ENCODE results near the gene ABHD14A. TPM values are rescaled to one million over a fixed set of nuclear protein-coding genes. Genes with fewer than 3 reads are reported as not detected.

ABHD14A gene
- total and polyA plus RNA-seq, 8 donors: 7.0 to 20.8 (median 15.4) TPM; not detected in 2

- Histone ChIP-seq H3K4me1 (peaks cover 21 to 70% (median 50%) of the 10 kb centered on the region in 4 donors), H3K27me3 (no peaks in the 10 kb centered on the region), H3K4me3 (peak overlapping the region; percentile 61 to 75 (median 65)), H3K36me3 (peaks cover 0 to 7% (median 2%) of the 10 kb centered on the region in 4 donors), H3K9me3 (no peaks in the 10 kb centered on the region), H3K27ac (peak overlapping the region; percentile 88 to 97 (median 95))
- intact Hi-C loops (cut with DNase I; ENCODE audit: low total_unique reads): no loop called here
- DNase-seq: peak in 1 of 2 donors; percentile 63
- TF ChIP-seq POLR2AphosphoS5 (IDR thresholded peaks at IDR 0.05) (no peak), CTCF (IDR thresholded peaks at IDR 0.05) (peak in 1 of 7 experiments; percentile 25)
- WGBS, 5 donors: 5 to 15% (median 13%) methylated on average over 20 to 30 of the region's 30 CpGs
Measured at GRCh38 chr3:51974277-51974962, 444 bp upstream of the ABHD14A start.

- intact Hi-C loops (cut with DNase I; ENCODE audit: low total_unique reads): no loop called here
- Histone ChIP-seq H3K4me1 (peaks cover 21 to 63% (median 43%) of the 10 kb centered on the region in 4 donors), H3K4me3 (peak overlapping the region; percentile 61 to 75 (median 65)), H3K36me3 (peaks cover 0 to 16% (median 4%) of the 10 kb centered on the region in 4 donors), H3K27ac (peak overlapping the region; percentile 88 to 97 (median 95)), H3K27me3 (no peaks in the 10 kb centered on the region), H3K9me3 (no peaks in the 10 kb centered on the region)
- DNase-seq: peak; percentile 62 to 91
- WGBS, 5 donors: 32 to 50% (median 34%) methylated on average over 27 to 46 of the region's 46 CpGs
- TF ChIP-seq POLR2A (IDR thresholded peaks at IDR 0.05): no peak
- peak in 1 of 7 experiments; percentile 18 for TF ChIP-seq CTCF (IDR thresholded peaks at IDR 0.05)
Measured at GRCh38 chr3:51975852-51976549, 1.1 kb downstream of the ABHD14A start.

GRCh38 chr3:51977446-51978142 is 2.7 kb downstream of the ABHD14A start:
- no peak overlapping the region for H3K4me3 ChIP-seq
- peaks cover 0 to 9% (median 2%) of the 10 kb centered on the region in 4 donors for H3K36me3 ChIP-seq
- H3K27me3 ChIP-seq: no peaks in the 10 kb centered on the region
- no peak for TF ChIP-seq POLR2AphosphoS5 (IDR thresholded peaks at IDR 0.05)
- no peak for TF ChIP-seq POLR2A (IDR thresholded peaks at IDR 0.05)
- no peak for TF ChIP-seq EP300 (IDR thresholded peaks at IDR 0.05)
- TF ChIP-seq CTCF (IDR thresholded peaks at IDR 0.05): no peak
- H3K9me3 ChIP-seq: no peaks in the 10 kb centered on the region
- H3K27ac ChIP-seq: no peak overlapping the region
- WGBS, 5 donors: 74 to 90% (median 87%) methylated on average over 6 to 9 of the region's 9 CpGs
- H3K4me1 ChIP-seq: peaks cover 29 to 63% (median 41%) of the 10 kb centered on the region in 4 donors
- intact Hi-C loops (cut with DNase I; ENCODE audit: low total_unique reads): no loop called here
- DNase-seq: no peak

- H3K27ac ChIP-seq: no peak overlapping the region
- WGBS, 5 donors: 62 to 100% (median 79%) methylated on average over 1 to 4 of the region's 4 CpGs
Measured at GRCh38 chr3:51978143-51978502, 3.3 kb downstream of the ABHD14A start.

More at GRCh38 chr3:51978143-51978502, 3.3 kb downstream of the ABHD14A start:
- TF ChIP-seq POLR2AphosphoS5 (IDR thresholded peaks at IDR 0.05) (no peak), CTCF (IDR thresholded peaks at IDR 0.05) (no peak), EP300 (IDR thresholded peaks at IDR 0.05) (no peak), POLR2A (IDR thresholded peaks at IDR 0.05) (no peak)
- Histone ChIP-seq H3K4me3 (no peak overlapping the region), H3K27me3 (no peaks in the 10 kb centered on the region), H3K4me1 (peaks cover 33 to 61% (median 41%) of the 10 kb centered on the region in 4 donors), H3K9me3 (no peaks in the 10 kb centered on the region), H3K36me3 (peaks cover 0 to 9% (median 2%) of the 10 kb centered on the region in 4 donors)
- intact Hi-C loops (cut with DNase I; ENCODE audit: low total_unique reads): no loop called here
- DNase-seq: no peak

All from stomach (tissue), 9 donors.